HG02884 (cell line): ENCODE data around the gene SLC49A4.

ENCODE experiments used
- ATAC-seq: cut with Tn5 transposase; IDR thresholded peaks from one replicate; pipeline ENCODE4 v1.9.1; 2021; ENCODE audit warnings: mild to moderate bottlenecking, moderate library complexity; ENCODE audit not compliant: unreplicated experiment

The SLC49A4 gene

GRCh38 chr3:122785231-122785630 is 9.6 kb upstream of the SLC49A4 start:
- no peak for ATAC-seq

- ATAC-seq = no peak
Observed at GRCh38 chr3:122786066-122786465, 8.8 kb upstream of the SLC49A4 start.

GRCh38 chr3:122787872-122788271 is 7.0 kb upstream of the SLC49A4 start:
- ATAC-seq = no peak

GRCh38 chr3:122789585-122790273 is 5.1 kb upstream of the SLC49A4 start:
- no peak for ATAC-seq

- ATAC-seq = peak; percentile 47
Observed at GRCh38 chr3:122793568-122794416, 1.1 kb upstream of the SLC49A4 start, which contains the start of gene HSPBAP1. Gene HSPBAP1, minus strand, starts transcription at chr3:122793831. Its CDS starts 151 bp downstream, at chr3:122793680.

- ATAC-seq = no peak
Observed at GRCh38 chr3:122794483-122794778, 438 bp upstream of the SLC49A4 start.

GRCh38 chr3:122795674-122796195 is 866 bp downstream of the SLC49A4 start:
- ATAC-seq = no peak

- no peak for ATAC-seq
Observed at GRCh38 chr3:122797291-122797690, 2.4 kb downstream of the SLC49A4 start.

GRCh38 chr3:122799322-122799721 is 4.5 kb downstream of the SLC49A4 start:
- no peak for ATAC-seq

- ATAC-seq = no peak
Observed at GRCh38 chr3:122800031-122800430, 5.2 kb downstream of the SLC49A4 start.

GRCh38 chr3:122800706-122801237 is 5.9 kb downstream of the SLC49A4 start:
- ATAC-seq = no peak

GRCh38 chr3:122802323-122802722 is 7.5 kb downstream of the SLC49A4 start:
- no peak for ATAC-seq

GRCh38 chr3:122803977-122804376 is 9.1 kb downstream of the SLC49A4 start:
- ATAC-seq = no peak

GRCh38 chr3:122810734-122811133 is 15.9 kb downstream of the SLC49A4 start:
- no peak for ATAC-seq

- no peak for ATAC-seq
Observed at GRCh38 chr3:122816587-122816986, 21.7 kb downstream of the SLC49A4 start.

GRCh38 chr3:122824465-122825381 is 29.9 kb downstream of the SLC49A4 start:
- no peak for ATAC-seq

- ATAC-seq = no peak
Observed at GRCh38 chr3:122825460-122825859, 30.6 kb downstream of the SLC49A4 start.

- no peak for ATAC-seq
Observed at GRCh38 chr3:122826278-122826677, 31.4 kb downstream of the SLC49A4 start.

- ATAC-seq = no peak
Observed at GRCh38 chr3:122828281-122828680, 33.4 kb downstream of the SLC49A4 start.

GRCh38 chr3:122835590-122835989 is 40.7 kb downstream of the SLC49A4 start:
- no peak for ATAC-seq

GRCh38 chr3:122843604-122844003 is 48.7 kb downstream of the SLC49A4 start:
- no peak for ATAC-seq
